IPS-11a (cell line): ENCODE measurements around the gene PCDHA4.
"Not testable (repeated sequence)": the region's sequence is repeated elsewhere in the genome, so short reads cannot be mapped to it uniquely, and the experiment has no call there.

ENCODE experiments used
- H3K4me3 ChIP-seq: one replicate; pipeline ENCODE4 v1.5.1; 2013; ENCODE audit warnings: low read depth, low read length, control low read depth

The PCDHA4 gene

GRCh38 chr5:140821375-140822280 lies 14.8 kb downstream of the PCDHA4 start, which contains the start of gene PCDHA5:
TSS of gene PCDHA5 (plus strand) at chr5:140821613.
- peak within 1 kb of the TSS; percentile 18 for H3K4me3 ChIP-seq

GRCh38 chr5:140822281-140822629 lies 15.4 kb downstream of the PCDHA4 start:
- no peak overlapping the region for H3K4me3 ChIP-seq

DNA sequence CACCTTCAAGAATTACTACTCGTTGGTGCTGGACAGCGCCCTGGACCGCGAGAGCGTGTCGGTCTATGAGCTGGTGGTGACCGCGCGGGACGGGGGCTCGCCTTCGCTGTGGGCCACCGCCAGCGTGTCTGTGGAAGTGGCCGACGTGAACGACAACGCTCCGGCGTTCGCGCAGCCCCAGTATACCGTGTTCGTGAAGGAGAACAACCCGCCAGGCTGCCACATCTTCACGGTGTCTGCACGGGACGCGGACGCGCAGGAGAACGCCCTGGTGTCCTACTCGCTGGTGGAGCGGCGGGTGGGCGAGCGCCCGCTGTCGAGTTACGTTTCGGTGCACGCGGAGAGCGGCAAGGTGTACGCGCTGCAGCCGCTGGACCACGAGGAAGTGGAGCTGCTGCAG lies 16.1 kb downstream of the PCDHA4 start:
- H3K4me3 ChIP-seq = not testable (repeated sequence)

DNA sequence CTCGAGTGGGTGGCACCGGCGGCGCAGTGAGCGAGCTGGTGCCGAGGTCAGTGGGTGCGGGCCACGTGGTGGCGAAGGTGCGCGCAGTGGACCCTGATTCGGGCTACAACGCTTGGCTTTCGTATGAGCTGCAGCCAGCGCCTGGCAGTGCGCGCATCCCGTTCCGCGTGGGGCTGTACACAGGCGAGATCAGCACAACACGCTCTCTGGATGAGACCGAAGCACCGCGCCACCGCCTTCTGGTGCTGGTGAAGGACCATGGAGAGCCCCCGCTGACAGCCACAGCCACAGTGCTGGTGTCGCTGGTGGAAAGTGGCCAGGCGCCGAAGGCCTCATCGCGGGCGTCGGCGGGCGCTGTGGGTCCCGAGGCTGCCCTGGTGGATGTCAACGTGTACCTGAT lies 16.6 kb downstream of the PCDHA4 start:
- no peak overlapping the region for H3K4me3 ChIP-seq

- H3K4me3 ChIP-seq = peak within 1 kb of the TSS; percentile 46
Measured at GRCh38 chr5:140827704-140828361, 21.0 kb downstream of the PCDHA4 start, which contains the start of gene PCDHA6. TSS of gene PCDHA6 (plus strand) at chr5:140827960. CDS start at chr5:140828092, 132 bp downstream.

GRCh38 chr5:140828362-140828737 lies 21.5 kb downstream of the PCDHA4 start:
- peak overlapping the region; percentile 46 for H3K4me3 ChIP-seq

DNA sequence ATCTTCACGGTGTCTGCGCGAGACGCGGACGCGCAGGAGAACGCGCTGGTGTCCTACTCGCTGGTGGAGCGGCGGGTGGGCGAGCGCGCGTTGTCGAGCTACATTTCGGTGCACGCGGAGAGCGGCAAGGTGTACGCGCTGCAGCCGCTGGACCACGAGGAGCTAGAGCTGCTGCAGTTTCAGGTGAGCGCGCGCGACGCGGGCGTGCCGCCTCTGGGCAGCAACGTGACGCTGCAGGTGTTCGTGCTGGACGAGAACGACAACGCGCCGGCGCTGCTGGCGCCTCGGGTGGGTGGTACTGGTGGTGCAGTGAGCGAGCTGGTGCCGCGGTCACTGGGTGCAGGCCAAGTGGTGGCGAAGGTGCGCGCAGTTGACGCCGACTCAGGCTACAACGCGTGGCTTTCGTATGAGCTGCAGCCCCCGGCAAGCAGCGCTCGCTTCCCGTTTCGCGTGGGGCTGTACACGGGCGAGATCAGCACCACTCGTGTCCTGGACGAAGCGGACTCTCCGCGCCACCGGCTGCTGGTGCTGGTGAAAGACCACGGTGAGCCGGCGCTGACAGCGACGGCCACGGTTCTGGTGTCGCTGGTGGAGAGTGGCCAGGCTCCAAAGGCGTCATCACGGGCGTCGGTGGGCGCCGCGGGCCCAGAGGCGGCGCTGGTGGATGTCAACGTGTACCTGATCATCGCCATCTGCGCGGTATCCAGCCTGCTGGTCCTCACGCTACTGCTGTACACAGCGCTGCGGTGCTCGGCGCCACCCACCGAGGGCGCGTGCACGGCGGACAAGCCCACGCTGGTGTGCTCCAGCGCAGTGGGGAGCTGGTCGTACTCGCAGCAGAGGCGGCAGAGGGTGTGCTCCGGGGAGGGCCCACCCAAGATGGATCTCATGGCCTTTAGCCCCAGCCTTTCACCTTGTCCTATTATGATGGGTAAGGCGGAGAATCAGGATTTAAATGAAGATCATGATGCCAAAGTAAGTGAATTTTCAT lies 22.9 kb downstream of the PCDHA4 start:
- not testable (repeated sequence) for H3K4me3 ChIP-seq

- H3K4me3 ChIP-seq = peak within 1 kb of the TSS; percentile 35
Measured at GRCh38 chr5:140833993-140834392, 27.1 kb downstream of the PCDHA4 start, which contains the start of gene PCDHA7. TSS of gene PCDHA7 (plus strand) at chr5:140834269. CDS start at chr5:140834384, 115 bp downstream.

- peak overlapping the region; percentile 35 for H3K4me3 ChIP-seq
Measured at GRCh38 chr5:140834439-140835008, 27.7 kb downstream of the PCDHA4 start.

- H3K4me3 ChIP-seq = no peak overlapping the region
Measured at GRCh38 chr5:140835622-140836510, 29.0 kb downstream of the PCDHA4 start.

DNA sequence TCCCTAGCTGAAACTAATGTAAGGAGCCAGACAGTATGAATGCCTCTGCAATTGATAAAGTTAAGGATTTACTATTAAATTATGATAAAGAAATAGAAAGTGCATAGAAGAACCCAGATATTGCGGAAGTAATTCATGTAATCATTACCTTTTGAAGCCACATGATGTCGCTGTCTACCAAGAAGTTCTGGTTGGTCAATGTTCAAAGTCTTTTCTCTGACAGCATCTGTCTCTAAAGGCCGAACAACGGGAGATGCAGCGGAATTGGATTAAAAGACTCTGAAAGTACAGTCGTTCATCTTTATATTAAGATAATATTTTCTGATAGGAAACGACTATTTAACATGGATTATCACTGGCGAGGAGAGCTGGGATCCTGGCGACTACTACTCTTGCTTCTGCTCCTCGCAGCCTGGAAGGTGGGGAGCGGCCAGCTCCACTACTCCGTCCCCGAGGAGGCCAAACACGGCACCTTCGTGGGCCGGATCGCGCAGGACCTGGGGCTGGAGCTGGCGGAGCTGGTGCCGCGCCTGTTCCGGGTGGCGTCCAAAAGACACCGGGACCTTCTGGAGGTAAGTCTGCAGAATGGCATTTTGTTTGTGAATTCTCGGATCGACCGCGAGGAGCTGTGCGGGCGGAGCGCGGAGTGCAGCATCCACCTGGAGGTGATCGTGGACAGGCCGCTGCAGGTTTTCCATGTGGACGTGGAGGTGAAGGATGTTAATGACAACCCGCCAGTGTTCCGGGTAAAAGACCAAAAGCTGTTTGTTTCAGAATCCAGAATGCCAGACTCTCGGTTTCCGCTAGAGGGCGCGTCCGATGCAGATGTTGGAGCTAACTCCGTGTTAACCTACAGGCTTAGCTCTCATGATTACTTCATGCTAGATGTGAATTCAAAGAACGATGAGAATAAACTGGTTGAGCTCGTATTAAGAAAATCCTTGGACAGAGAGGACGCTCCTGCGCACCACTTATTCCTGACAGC lies 34.4 kb downstream of the PCDHA4 start, which contains the start of gene PCDHA8:
Gene PCDHA8 (plus strand): TSS at position 210 of the 985 bp plus-strand sequence. CDS start 135 bp downstream, at position 345.
- no peak within 1 kb of the TSS for H3K4me3 ChIP-seq

DNA sequence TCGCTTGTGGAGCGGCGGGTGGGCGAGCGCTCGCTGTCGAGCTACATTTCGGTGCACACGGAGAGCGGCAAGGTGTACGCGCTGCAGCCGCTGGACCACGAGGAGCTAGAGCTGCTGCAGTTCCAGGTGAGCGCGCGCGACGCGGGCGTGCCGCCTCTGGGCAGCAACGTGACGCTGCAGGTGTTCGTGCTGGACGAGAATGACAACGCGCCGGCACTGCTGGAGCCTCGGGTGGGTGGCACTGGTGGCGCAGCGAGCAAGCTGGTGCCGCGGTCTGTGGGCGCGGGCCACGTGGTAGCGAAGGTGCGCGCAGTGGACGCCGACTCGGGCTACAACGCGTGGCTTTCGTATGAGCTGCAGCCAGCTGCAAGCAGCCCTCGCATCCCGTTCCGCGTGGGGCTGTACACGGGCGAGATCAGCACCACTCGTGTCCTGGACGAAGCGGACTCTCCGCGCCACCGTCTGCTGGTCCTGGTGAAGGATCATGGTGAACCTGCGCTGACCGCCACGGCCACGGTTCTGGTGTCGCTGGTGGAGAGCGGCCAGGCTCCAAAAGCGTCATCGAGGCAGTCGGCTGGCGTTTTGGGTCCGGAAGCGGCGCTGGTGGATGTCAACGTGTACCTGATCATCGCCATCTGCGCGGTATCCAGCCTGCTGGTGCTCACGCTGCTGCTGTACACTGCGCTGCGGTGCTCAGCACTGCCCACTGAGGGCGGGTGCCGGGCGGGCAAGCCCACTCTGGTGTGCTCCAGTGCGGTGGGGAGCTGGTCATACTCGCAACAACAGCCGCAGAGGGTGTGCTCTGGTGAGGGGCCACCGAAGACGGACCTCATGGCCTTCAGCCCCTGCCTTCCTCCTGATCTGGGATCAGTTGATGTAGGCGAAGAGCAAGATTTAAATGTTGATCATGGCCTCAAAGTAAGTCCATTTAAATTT lies 36.2 kb downstream of the PCDHA4 start:
- no peak overlapping the region for H3K4me3 ChIP-seq

- H3K4me3 ChIP-seq = peak within 1 kb of the TSS; percentile 14
Measured at GRCh38 chr5:140848139-140849102, 41.6 kb downstream of the PCDHA4 start, which contains the start of gene PCDHA9. TSS of gene PCDHA9 (plus strand) at chr5:140848382. CDS start at chr5:140848496, 114 bp downstream.

GRCh38 chr5:140849831-140850634 lies 43.2 kb downstream of the PCDHA4 start:
- H3K4me3 ChIP-seq = not testable (repeated sequence)
